Measurements from ENCODE around the gene RPL22.

DNA sequence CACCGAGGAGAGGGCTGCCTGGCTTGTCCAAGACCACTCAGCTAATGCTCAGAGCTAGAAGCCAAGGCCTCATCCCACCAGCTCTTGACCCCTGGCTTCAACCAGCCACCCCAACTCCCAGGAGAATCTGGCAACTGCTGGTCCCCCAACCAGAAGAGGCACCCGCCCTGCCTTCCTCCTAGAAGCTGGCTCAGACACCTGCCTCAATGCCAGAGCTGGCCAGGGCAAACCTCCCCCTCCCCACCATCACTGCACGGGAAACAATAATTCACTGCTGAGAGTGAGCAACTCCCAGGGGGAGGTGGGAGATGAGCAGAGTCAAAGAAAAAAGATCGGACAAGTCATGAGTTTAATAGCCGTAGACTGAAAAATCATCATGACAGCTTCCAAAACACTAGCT is 22.6 kb downstream of the RPL22 start:
- TF ChIP-seq, protein P1, sequence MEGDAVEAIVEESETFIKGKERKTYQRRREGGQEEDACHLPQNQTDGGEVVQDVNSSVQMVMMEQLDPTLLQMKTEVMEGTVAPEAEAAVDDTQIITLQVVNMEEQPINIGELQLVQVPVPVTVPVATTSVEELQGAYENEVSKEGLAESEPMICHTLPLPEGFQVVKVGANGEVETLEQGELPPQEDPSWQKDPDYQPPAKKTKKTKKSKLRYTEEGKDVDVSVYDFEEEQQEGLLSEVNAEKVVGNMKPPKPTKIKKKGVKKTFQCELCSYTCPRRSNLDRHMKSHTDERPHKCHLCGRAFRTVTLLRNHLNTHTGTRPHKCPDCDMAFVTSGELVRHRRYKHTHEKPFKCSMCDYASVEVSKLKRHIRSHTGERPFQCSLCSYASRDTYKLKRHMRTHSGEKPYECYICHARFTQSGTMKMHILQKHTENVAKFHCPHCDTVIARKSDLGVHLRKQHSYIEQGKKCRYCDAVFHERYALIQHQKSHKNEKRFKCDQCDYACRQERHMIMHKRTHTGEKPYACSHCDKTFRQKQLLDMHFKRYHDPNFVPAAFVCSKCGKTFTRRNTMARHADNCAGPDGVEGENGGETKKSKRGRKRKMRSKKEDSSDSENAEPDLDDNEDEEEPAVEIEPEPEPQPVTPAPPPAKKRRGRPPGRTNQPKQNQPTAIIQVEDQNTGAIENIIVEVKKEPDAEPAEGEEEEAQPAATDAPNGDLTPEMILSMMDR (IDR thresholded peaks at IDR 0.05), result no peak
- TF ChIP-seq POLR2A (IDR thresholded peaks at IDR 0.05), result no peak
- TF ChIP-seq EP300 (IDR thresholded peaks at IDR 0.05), result no peak

Data from tibial nerve (tissue), 4 donors.